T follicular helper cell (primary cell): ENCODE results near the gene SETX.

Experiments used
- DNase-seq: peaks from one replicate; pipeline ENCODE4 v3.0.0-alpha.2; 2020; ENCODE audit warnings: low read depth

Gene SETX

GRCh38 chr9:132216861-132217619 lies 137.7 kb downstream of the SETX start:
- DNase-seq: no peak

GRCh38 chr9:132214027-132214622 lies 140.7 kb downstream of the SETX start:
- DNase-seq: no peak

GRCh38 chr9:132211570-132211969 lies 143.2 kb downstream of the SETX start:
- DNase-seq: no peak
